ENCODE results near the gene EMILIN3. TPM values are rescaled to one million over a fixed set of nuclear protein-coding genes. Genes with fewer than 3 reads are reported as not detected.

The EMILIN3 gene
- total and polyA plus RNA-seq, 2 donors (not counting 3 experiments of a cell fraction or from before 2014, with no cell fraction given) = 0.15 TPM; not detected in 1

GRCh38 chr20:41339957-41340326 lies 26.7 kb downstream of the EMILIN3 start:
- peak overlapping the region; percentile 18 to 65 (median 20) for H3K4me3 ChIP-seq (replicated peaks in 1 of 3; ENCODE audit: insufficient read depth in 1 of 3, low read depth in 1 of 3, low read length in 3 of 3)
- BruUV-seq (replicated peaks) = no TSS peak
- ChIA-PET CTCF (interaction anchor here (0.6 to 8.5 kb wide), 51 partner anchors 9 to 374 kb away, joined by 3 to 295 read pairs (median 4); partner anchors contain the start of gene ZHX3), POLR2A (interaction anchor here (0.7 to 1.8 kb wide), 2 partner anchors 10 to 169 kb away, joined by 3 to 5 read pairs; no protein-coding TSS in a partner anchor)
- peak; percentile 62 for DNase-seq (ENCODE audit: low read depth, low spot score)
- H3K27ac ChIP-seq (ENCODE audit: insufficient read depth, low read depth, low read length) = no peak overlapping the region
- no peaks in the 10 kb centered on the region for H3K36me3 ChIP-seq (ENCODE audit: control insufficient read depth in 2 of 2, extremely low read depth in 1 of 2, insufficient read depth in 2 of 2, low read length in 2 of 2)
- no peaks in the 10 kb centered on the region for H3K9me1 ChIP-seq (replicated peaks; ENCODE audit: control insufficient read depth, extremely low read depth, insufficient read depth, low read length)
- peak overlapping the region; percentile 96 for H2AFZ ChIP-seq (ENCODE audit: low read depth, low read length)
- peak overlapping the region; percentile 92 for H3K4me2 ChIP-seq (ENCODE audit: insufficient read depth, low read length)
- H3K79me2 ChIP-seq (ENCODE audit: control insufficient read depth, insufficient read depth, low read length) = no peaks in the 10 kb centered on the region
- FAIRE-seq = peak; percentile 88
- H3K9me3 ChIP-seq (replicated peaks; ENCODE audit: control insufficient read depth, insufficient read depth, low read length) = no peaks in the 10 kb centered on the region
- dilution Hi-C loops (cut with MboI; ENCODE audit: extremely low pct_ligation_motif_present, low sequenced_read_pairs) = no loop called here
- no peaks in the 10 kb centered on the region for H3K27me3 ChIP-seq (ENCODE audit: control insufficient read depth in 2 of 2, insufficient read depth in 2 of 2, low read length in 2 of 2)
- intact Hi-C loops (cut with micrococcal nuclease) = loop anchor here (1.0 kb wide), 7 partner anchors 23 to 372 kb away; partner anchors contain the start of gene ZHX3
- TF ChIP-seq, protein P1, sequence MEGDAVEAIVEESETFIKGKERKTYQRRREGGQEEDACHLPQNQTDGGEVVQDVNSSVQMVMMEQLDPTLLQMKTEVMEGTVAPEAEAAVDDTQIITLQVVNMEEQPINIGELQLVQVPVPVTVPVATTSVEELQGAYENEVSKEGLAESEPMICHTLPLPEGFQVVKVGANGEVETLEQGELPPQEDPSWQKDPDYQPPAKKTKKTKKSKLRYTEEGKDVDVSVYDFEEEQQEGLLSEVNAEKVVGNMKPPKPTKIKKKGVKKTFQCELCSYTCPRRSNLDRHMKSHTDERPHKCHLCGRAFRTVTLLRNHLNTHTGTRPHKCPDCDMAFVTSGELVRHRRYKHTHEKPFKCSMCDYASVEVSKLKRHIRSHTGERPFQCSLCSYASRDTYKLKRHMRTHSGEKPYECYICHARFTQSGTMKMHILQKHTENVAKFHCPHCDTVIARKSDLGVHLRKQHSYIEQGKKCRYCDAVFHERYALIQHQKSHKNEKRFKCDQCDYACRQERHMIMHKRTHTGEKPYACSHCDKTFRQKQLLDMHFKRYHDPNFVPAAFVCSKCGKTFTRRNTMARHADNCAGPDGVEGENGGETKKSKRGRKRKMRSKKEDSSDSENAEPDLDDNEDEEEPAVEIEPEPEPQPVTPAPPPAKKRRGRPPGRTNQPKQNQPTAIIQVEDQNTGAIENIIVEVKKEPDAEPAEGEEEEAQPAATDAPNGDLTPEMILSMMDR (IDR thresholded peaks at IDR 0.05; ENCODE audit: extremely low read depth in 1 of 2, insufficient read depth in 1 of 2, low read depth in 1 of 2, low read length in 2 of 2) = peak; percentile 93 to 97
- no peak for TF ChIP-seq POLR2A (IDR thresholded peaks at IDR 0.05; ENCODE audit: low read depth, low read length)
- H3K4me1 ChIP-seq (ENCODE audit: control insufficient read depth, extremely low read depth, insufficient read depth, low read length) = peaks cover 14% of the 10 kb centered on the region
- H4K20me1 ChIP-seq (replicated peaks; ENCODE audit: control insufficient read depth, extremely low read depth, insufficient read depth, low read length) = no peaks in the 10 kb centered on the region
- H3K9ac ChIP-seq (replicated peaks; ENCODE audit: extremely low read depth, insufficient read depth, low read length) = peak overlapping the region; percentile 53

- dilution Hi-C loops (cut with MboI; ENCODE audit: extremely low pct_ligation_motif_present, low sequenced_read_pairs) = no loop called here
- Histone ChIP-seq H4K20me1 (replicated peaks; ENCODE audit: control insufficient read depth, extremely low read depth, insufficient read depth, low read length) (no peaks in the 10 kb centered on the region), H3K9ac (replicated peaks; ENCODE audit: extremely low read depth, insufficient read depth, low read length) (no peak overlapping the region), H3K4me1 (ENCODE audit: control insufficient read depth, extremely low read depth, insufficient read depth, low read length) (peaks cover 18% of the 10 kb centered on the region), H3K9me3 (replicated peaks; ENCODE audit: control insufficient read depth, insufficient read depth, low read length) (no peaks in the 10 kb centered on the region), H3K9me1 (replicated peaks; ENCODE audit: control insufficient read depth, extremely low read depth, insufficient read depth, low read length) (no peaks in the 10 kb centered on the region), H3K27me3 (ENCODE audit: control insufficient read depth in 2 of 2, insufficient read depth in 2 of 2, low read length in 2 of 2) (no peaks in the 10 kb centered on the region), H3K27ac (ENCODE audit: insufficient read depth, low read depth, low read length) (no peak overlapping the region), H2AFZ (ENCODE audit: low read depth, low read length) (no peak overlapping the region), H3K36me3 (ENCODE audit: control insufficient read depth in 2 of 2, extremely low read depth in 1 of 2, insufficient read depth in 2 of 2, low read length in 2 of 2) (no peaks in the 10 kb centered on the region), H3K4me2 (ENCODE audit: insufficient read depth, low read length) (no peak overlapping the region), H3K79me2 (ENCODE audit: control insufficient read depth, insufficient read depth, low read length) (no peaks in the 10 kb centered on the region), H3K4me3 (replicated peaks in 1 of 3; ENCODE audit: insufficient read depth in 1 of 3, low read depth in 1 of 3, low read length in 3 of 3) (no peak overlapping the region)
- POLR2A ChIA-PET = interaction anchor here (0.9 kb wide), 1 partner anchor 14 kb away, joined by 4 read pairs; no protein-coding TSS in a partner anchor
- intact Hi-C loops (cut with micrococcal nuclease) = no loop called here
- CTCF ChIA-PET = interaction anchor here (0.6 to 8.5 kb wide), 8 partner anchors 8 to 203 kb away, joined by 3 to 295 read pairs (median 27); no protein-coding TSS in a partner anchor
- BruUV-seq (replicated peaks) = no TSS peak
- DNase-seq (ENCODE audit: low read depth, low spot score) (no peak), FAIRE-seq (no peak)
- TF ChIP-seq MYC (IDR thresholded peaks at IDR 0.05; ENCODE audit: low read depth, low read length) (no peak), GATA2 (IDR thresholded peaks at IDR 0.05; ENCODE audit: insufficient read depth, insufficient read length, low read depth, low read length) (no peak), FOS (IDR thresholded peaks at IDR 0.05; ENCODE audit: borderline replicate concordance, insufficient read depth, low read length) (no peak), JUN (IDR thresholded peaks at IDR 0.05; ENCODE audit: borderline replicate concordance, insufficient read depth, insufficient read length, low read depth) (no peak), EZH2 (IDR thresholded peaks at IDR 0.05; ENCODE audit: borderline replicate concordance, low read depth, low read length, severe bottlenecking) (no peak), POLR2AphosphoS5 (IDR thresholded peaks at IDR 0.05; ENCODE audit: insufficient read depth, low read depth, low read length) (no peak), POLR2A (IDR thresholded peaks at IDR 0.05; ENCODE audit: low read depth, low read length) (no peak)
- TF ChIP-seq, protein P1 (IDR thresholded peaks at IDR 0.05; ENCODE audit: extremely low read depth in 1 of 2, insufficient read depth in 1 of 2, low read depth in 1 of 2, low read length in 2 of 2) = no peak
- TF ChIP-seq, protein P2, sequence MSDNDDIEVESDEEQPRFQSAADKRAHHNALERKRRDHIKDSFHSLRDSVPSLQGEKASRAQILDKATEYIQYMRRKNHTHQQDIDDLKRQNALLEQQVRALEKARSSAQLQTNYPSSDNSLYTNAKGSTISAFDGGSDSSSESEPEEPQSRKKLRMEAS (IDR thresholded peaks at IDR 0.05; ENCODE audit: insufficient read depth, insufficient read length) = no peak
Observed at GRCh38 chr20:41336711-41337492, 29.7 kb downstream of the EMILIN3 start.
